Panc1 (cell line): Measurements from ENCODE around the gene KIF26B. TPM values are rescaled to one million over a fixed set of nuclear protein-coding genes. Genes with fewer than 3 reads are reported as not detected.

Experiments
- ATAC-seq: fragments of 200-7000 bp; cut with Tn5 transposase; 2 replicates; pipeline ENCODE4 v1.9.1; 2020; ENCODE audit warnings: mild to moderate bottlenecking, moderate library complexity
- BruUV-seq: library from RNA; stranded (reverse); fragments of 400-500 nt; replicated peaks from 2 replicates; lab custom pipeline; 2021; lab: Mats Ljungman, UMichigan
- CTCF ChIA-PET: fragments of 300-600 bp; sonication (Branson Sonifier 250); formaldehyde crosslinking; loops from one replicate; lab custom pipeline; 2022; ENCODE audit warnings: antibody characterized with exemption; lab: Charles Lee
- POLR2A ChIA-PET: fragments of 300-600 bp; sonication (Branson Sonifier 250); formaldehyde crosslinking; loops from one replicate; lab custom pipeline; 2022; ENCODE audit warnings: antibody characterized with exemption; lab: Charles Lee
- DNase-seq: peaks from one replicate; pipeline ENCODE4 v3.0.0-alpha.2; 2010; ENCODE audit warnings: low read depth, low spot score
- H3K27ac ChIP-seq: 2 replicates; pipeline ENCODE4 v1.5.1; 2011; ENCODE audit warnings: mild to moderate bottlenecking, low read length, inconsistent platforms
- H3K27me3 ChIP-seq: fragments of 200-500 bp; sonication (Bioruptor generic); 2 replicates; pipeline ENCODE4 v1.6.0; 2014; ENCODE audit warnings: low read length, inconsistent platforms; ENCODE audit not compliant: control insufficient read depth, insufficient read depth
- H3K36me3 ChIP-seq: fragments of 200-500 bp; sonication (Bioruptor generic); 2 replicates; pipeline ENCODE4 v1.5.1; 2014; ENCODE audit warnings: inconsistent platforms, mild to moderate bottlenecking, low read length, moderate library complexity; ENCODE audit not compliant: control insufficient read depth, insufficient read depth
- H3K4me1 ChIP-seq: 2 replicates; pipeline ENCODE4 v1.5.1; 2011; ENCODE audit warnings: inconsistent platforms, mild to moderate bottlenecking, low read length, moderate library complexity; ENCODE audit not compliant: control insufficient read depth, insufficient read depth
- H3K4me3 ChIP-seq, 2 experiments: 2 replicates each; pipeline ENCODE4 v1.5.1; 2011 to 2012; ENCODE audit warnings: low read depth in 2 of 2, low read length in 2 of 2, mild to moderate bottlenecking in 2 of 2, inconsistent platforms in 1 of 2, moderate library complexity in 1 of 2
- H3K9me3 ChIP-seq: fragments of 200-500 bp; sonication (Bioruptor generic); 2 replicates; pipeline ENCODE4 v1.5.1; 2014; ENCODE audit warnings: low read depth, mild to moderate bottlenecking, inconsistent platforms, low read length, moderate library complexity; ENCODE audit not compliant: control insufficient read depth, insufficient read depth
- CTCF ChIP-seq: fragments of 450-650 bp; IDR thresholded peaks from 2 replicates; pipeline ENCODE4 v1.5.1; 2017; ENCODE audit warnings: mild to moderate bottlenecking
- POLR2AphosphoS5 ChIP-seq: IDR thresholded peaks from 2 replicates; pipeline ENCODE4 v1.6.1; 2012; ENCODE audit warnings: mild to moderate bottlenecking, low read depth, low read length, moderate library complexity
- REST ChIP-seq, 2 experiments: IDR thresholded peaks; 2 replicates each; pipeline ENCODE4 v1.6.1; 2011 to 2012; ENCODE audit warnings: low read depth in 2 of 2, control low read depth in 1 of 2, low read length in 1 of 2, mild to moderate bottlenecking in 1 of 2, moderate library complexity in 1 of 2; ENCODE audit not compliant: insufficient read depth in 1 of 2
- SIN3A ChIP-seq: IDR thresholded peaks from 2 replicates; pipeline ENCODE4 v1.6.1; 2012; ENCODE audit warnings: low read depth, mild to moderate bottlenecking, low read length, moderate library complexity, borderline replicate concordance; ENCODE audit not compliant: insufficient read depth
- TCF7L2 ChIP-seq: IDR thresholded peaks from 2 replicates; pipeline ENCODE4 v1.6.1; 2011; ENCODE audit warnings: mild to moderate bottlenecking, low read depth, low read length, inconsistent platforms
- in situ Hi-C: cut with HindIII; loops from 2 replicates; pipeline ENCODE4 v1.10.0; 2016; ENCODE audit warnings: low sequenced_read_pairs, low pct_unique_long_range_greater_than_20kb
- intact Hi-C: fragments of 100-400 bp; cut with micrococcal nuclease; formaldehyde crosslinking; loops from one replicate; pipeline ENCODE4 v1.10.0; 2022; ENCODE audit not compliant: unreplicated experiment
- total RNA-seq: library from RNA; stranded (reverse); gene quantifications from one replicate; pipeline ENCODE4 v1.2.1, GENCODE V29; 2021; ENCODE audit not compliant: unreplicated experiment

Gene KIF26B
- total RNA-seq, 1 experiment from 2014 or later: 0.33 TPM

- H3K27me3 ChIP-seq: no peaks in the 10 kb centered on the region
- no peak overlapping the region for H3K4me3 ChIP-seq
- TF ChIP-seq CTCF: no peak
- no peak for TF ChIP-seq POLR2AphosphoS5
- no peak for TF ChIP-seq SIN3A
- no peak for TF ChIP-seq REST (IDR thresholded peaks at IDR 0.05; ENCODE audit: insufficient read depth in 1 of 2, low read depth in 2 of 2, low read length in 1 of 2)
- TF ChIP-seq TCF7L2: no peak
- in situ Hi-C loops: no loop called here
- H3K36me3 ChIP-seq: no peaks in the 10 kb centered on the region
- no TSS peak for BruUV-seq
- H3K27ac ChIP-seq: no peak overlapping the region
- H3K9me3 ChIP-seq: no peaks in the 10 kb centered on the region
- ATAC-seq (peak; percentile 50; the same call in 1 of the 2 replicates), DNase-seq (no peak)
- H3K4me1 ChIP-seq: peaks cover 6% of the 10 kb centered on the region; the same call in 1 of the 2 replicates
- POLR2A ChIA-PET: no interaction called here
- CTCF ChIA-PET: no interaction called here
- intact Hi-C loops: no loop called here
Observed at GRCh38 chr1:245173446-245174211, 18.8 kb downstream of the KIF26B start.

- ChIA-PET CTCF (no interaction called here), POLR2A (no interaction called here)
- in situ Hi-C loops: no loop called here
- peaks cover 6% of the 10 kb centered on the region; the same call in 1 of the 2 replicates for H3K4me1 ChIP-seq
- 0 out of 2 replicates have a peak, but pooled peaks have one; percentile 44 for ATAC-seq
- BruUV-seq: no TSS peak
- no peaks in the 10 kb centered on the region for H3K9me3 ChIP-seq
- no peaks in the 10 kb centered on the region for H3K36me3 ChIP-seq
- intact Hi-C loops: no loop called here
- no peak for DNase-seq
- H3K4me3 ChIP-seq: no peak overlapping the region
- no peaks in the 10 kb centered on the region for H3K27me3 ChIP-seq
- TF ChIP-seq TCF7L2 (no peak), CTCF (no peak)
- no peak overlapping the region for H3K27ac ChIP-seq
Observed at GRCh38 chr1:245177071-245177900, 22.5 kb downstream of the KIF26B start.
